HEK293T (cell line): ENCODE measurements around the gene ACOT9.

ENCODE experiments used
- CTCF ChIA-PET: fragments of 350-600 bp; formaldehyde crosslinking; extraction: SDS; loops from one replicate; lab custom pipeline; 2021; ENCODE audit warnings: antibody characterized with exemption, inconsistent platforms; lab: Yijun Ruan, JAX
- POLR2A ChIA-PET: fragments of 350-600 bp; formaldehyde crosslinking; extraction: SDS; loops from one replicate; lab custom pipeline; 2020; ENCODE audit warnings: antibody characterized with exemption, inconsistent platforms; lab: Yijun Ruan, JAX
- DNase-seq: peaks from one replicate; pipeline ENCODE4 v3.0.0; 2012; ENCODE audit warnings: mixed read lengths; ENCODE audit errors: extremely low spot score
- ARNT ChIP-seq: fragments of 450-650 bp; IDR thresholded peaks from 2 replicates; pipeline ENCODE4 v1.6.1; 2017; ENCODE audit warnings: mild to moderate bottlenecking
- BHLHE40 ChIP-seq: fragments of 450-650 bp; IDR thresholded peaks from 2 replicates; pipeline ENCODE4 v1.6.1; 2016; ENCODE audit warnings: mild to moderate bottlenecking, moderate library complexity, borderline replicate concordance
- CTBP1 ChIP-seq: fragments of 450-650 bp; IDR thresholded peaks from 2 replicates; pipeline ENCODE4 v1.6.1; 2016; ENCODE audit warnings: borderline replicate concordance
- ELF4 ChIP-seq: fragments of 450-650 bp; IDR thresholded peaks from 2 replicates; pipeline ENCODE4 v1.6.1; 2017; ENCODE audit warnings: antibody characterized with exemption
- FOXA1 ChIP-seq: fragments of 450-650 bp; IDR thresholded peaks from 2 replicates; pipeline ENCODE4 v1.6.1; 2016; ENCODE audit warnings: mild to moderate bottlenecking
- FOXK2 ChIP-seq: fragments of 450-650 bp; IDR thresholded peaks from 2 replicates; pipeline ENCODE4 v1.6.1; 2016; ENCODE audit warnings: mild to moderate bottlenecking
- FOXM1 ChIP-seq: fragments of 450-650 bp; IDR thresholded peaks from 2 replicates; pipeline ENCODE4 v1.6.1; 2017; ENCODE audit warnings: mild to moderate bottlenecking, borderline replicate concordance
- HDGF ChIP-seq: fragments of 450-650 bp; IDR thresholded peaks from 2 replicates; pipeline ENCODE4 v1.6.1; 2017; ENCODE audit warnings: antibody characterized with exemption, borderline replicate concordance
- L3MBTL2 ChIP-seq: fragments of 450-650 bp; conservative IDR thresholded peaks from 2 replicates; pipeline ENCODE4 v1.6.1; 2016; ENCODE audit warnings: mild to moderate bottlenecking
- LEF1 ChIP-seq: fragments of 450-650 bp; IDR thresholded peaks from 2 replicates; pipeline ENCODE4 v1.6.1; 2017; ENCODE audit warnings: mild to moderate bottlenecking, borderline replicate concordance
- NFRKB ChIP-seq: fragments of 450-650 bp; IDR thresholded peaks from 2 replicates; pipeline ENCODE4 v1.6.1; 2016; ENCODE audit warnings: mild to moderate bottlenecking, moderate library complexity
- SP1 ChIP-seq: fragments of 450-650 bp; IDR thresholded peaks from 2 replicates; pipeline ENCODE4 v1.6.1; 2017
- SUZ12 ChIP-seq: fragments of 450-650 bp; IDR thresholded peaks from 2 replicates; pipeline ENCODE4 v1.6.1; 2016; ENCODE audit warnings: mild to moderate bottlenecking
- TARDBP ChIP-seq: fragments of 450-650 bp; IDR thresholded peaks from 2 replicates; pipeline ENCODE4 v1.6.1; 2016
- ZNF384 ChIP-seq: fragments of 450-650 bp; IDR thresholded peaks from 2 replicates; pipeline ENCODE4 v1.6.1; 2016
- TF ChIP-seq, protein P1 (sequence below): fragments of 450-650 bp; IDR thresholded peaks from 2 replicates; pipeline ENCODE4 v1.6.1; 2016

The ACOT9 gene

DNA sequence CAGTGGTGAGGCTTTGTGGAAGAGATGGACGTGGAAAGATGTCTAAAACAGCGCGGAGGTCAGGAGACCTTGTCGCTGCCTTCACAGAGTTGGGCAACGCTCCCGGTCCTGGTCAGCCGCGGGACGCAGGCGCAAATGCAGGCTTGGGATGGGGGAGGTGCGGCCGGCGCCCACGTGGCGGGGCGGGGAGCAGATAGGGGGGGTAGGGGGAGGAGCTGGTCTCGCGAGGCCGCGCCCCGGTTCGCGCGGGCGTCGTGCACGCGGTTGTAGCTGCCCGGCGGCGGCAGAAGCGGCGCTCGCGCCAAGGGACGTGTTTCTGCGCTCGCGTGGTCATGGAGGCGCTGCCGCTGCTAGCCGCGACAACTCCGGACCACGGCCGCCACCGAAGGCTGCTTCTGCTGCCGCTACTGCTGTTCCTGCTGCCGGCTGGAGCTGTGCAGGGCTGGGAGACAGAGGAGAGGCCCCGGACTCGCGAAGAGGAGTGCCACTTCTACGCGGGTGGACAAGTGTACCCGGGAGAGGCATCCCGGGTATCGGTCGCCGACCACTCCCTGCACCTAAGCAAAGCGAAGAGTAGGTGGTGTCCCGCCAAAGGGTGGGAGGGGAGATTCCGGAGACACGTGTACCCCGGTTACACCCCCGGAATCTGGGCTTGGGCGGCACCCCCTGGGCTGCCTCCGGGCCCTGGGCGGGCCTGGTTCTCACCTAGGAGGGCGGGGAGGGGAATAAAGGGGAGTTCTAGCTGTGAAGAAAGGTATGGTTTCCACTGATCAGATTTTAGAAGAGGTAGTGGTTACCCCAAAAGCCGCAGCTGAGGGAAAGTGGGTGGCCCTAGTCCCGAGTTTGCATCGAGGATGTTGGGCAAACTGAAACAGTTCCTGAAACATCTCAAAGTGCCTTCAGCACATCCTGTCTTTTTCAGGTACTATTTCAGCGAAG is 75.6 kb downstream of the ACOT9 start, which contains the start of gene PRDX4:
Gene PRDX4, plus strand, starts transcription at position 255 of the 939 bp plus-strand sequence. Its CDS starts 78 bp downstream, at position 333.
- no peak for TF ChIP-seq HDGF
- TF ChIP-seq ELF4 = no peak
- no peak for TF ChIP-seq FOXK2
- TF ChIP-seq L3MBTL2 = peak; percentile 92
- CTCF ChIA-PET = interaction anchor here (0.5 to 1.1 kb wide), 2 partner anchors 16 to 39 kb away, joined by 3 to 5 read pairs; no protein-coding TSS in a partner anchor
- POLR2A ChIA-PET = interaction anchor here (0.6 to 0.7 kb wide), 2 partner anchors 11 to 173 kb away, joined by 3 read pairs; no protein-coding TSS in a partner anchor
- DNase-seq = peak; percentile 87

DNA sequence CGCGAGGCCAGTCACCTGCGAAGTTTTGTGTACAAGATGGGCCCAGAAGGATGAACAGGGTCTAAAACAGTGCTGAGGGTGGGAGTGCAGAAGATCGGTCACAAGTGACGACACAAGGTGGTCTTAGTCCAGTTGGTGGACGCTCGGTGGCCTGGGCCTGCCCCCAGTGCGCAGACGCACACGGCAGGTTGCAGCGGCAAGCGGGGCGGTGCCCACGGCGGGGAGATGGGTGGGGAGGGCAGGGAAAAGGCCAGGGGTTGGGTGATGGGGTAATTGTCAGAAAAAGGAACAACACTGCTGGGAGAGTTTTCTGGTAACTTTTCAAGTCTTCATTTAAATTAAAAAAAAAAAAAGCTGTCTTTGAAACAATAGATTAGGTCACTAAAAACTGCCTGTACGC is 76.8 kb downstream of the ACOT9 start:
- ChIA-PET POLR2A (interaction anchor here (0.9 kb wide), 1 partner anchor 117 kb away, joined by 4 read pairs; the partner anchor contains the start of gene SAT1), CTCF (interaction anchor here (0.6 kb wide), 1 partner anchor 473 kb away, joined by 3 read pairs; no protein-coding TSS in a partner anchor)
- DNase-seq = no peak
- TF ChIP-seq L3MBTL2 = no peak
- no peak for TF ChIP-seq FOXM1
- no peak for TF ChIP-seq ELF4
- TF ChIP-seq, protein P1, sequence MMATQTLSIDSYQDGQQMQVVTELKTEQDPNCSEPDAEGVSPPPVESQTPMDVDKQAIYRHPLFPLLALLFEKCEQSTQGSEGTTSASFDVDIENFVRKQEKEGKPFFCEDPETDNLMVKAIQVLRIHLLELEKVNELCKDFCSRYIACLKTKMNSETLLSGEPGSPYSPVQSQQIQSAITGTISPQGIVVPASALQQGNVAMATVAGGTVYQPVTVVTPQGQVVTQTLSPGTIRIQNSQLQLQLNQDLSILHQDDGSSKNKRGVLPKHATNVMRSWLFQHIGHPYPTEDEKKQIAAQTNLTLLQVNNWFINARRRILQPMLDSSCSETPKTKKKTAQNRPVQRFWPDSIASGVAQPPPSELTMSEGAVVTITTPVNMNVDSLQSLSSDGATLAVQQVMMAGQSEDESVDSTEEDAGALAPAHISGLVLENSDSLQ = no peak
- TF ChIP-seq HDGF = no peak
- no peak for TF ChIP-seq CTBP1
- no peak for TF ChIP-seq TARDBP
- TF ChIP-seq SUZ12 = no peak
- TF ChIP-seq FOXA1 = no peak
- no peak for TF ChIP-seq FOXK2
- no peak for TF ChIP-seq BHLHE40
- TF ChIP-seq ARNT = no peak
- TF ChIP-seq LEF1 = no peak
- no peak for TF ChIP-seq ZNF384

DNA sequence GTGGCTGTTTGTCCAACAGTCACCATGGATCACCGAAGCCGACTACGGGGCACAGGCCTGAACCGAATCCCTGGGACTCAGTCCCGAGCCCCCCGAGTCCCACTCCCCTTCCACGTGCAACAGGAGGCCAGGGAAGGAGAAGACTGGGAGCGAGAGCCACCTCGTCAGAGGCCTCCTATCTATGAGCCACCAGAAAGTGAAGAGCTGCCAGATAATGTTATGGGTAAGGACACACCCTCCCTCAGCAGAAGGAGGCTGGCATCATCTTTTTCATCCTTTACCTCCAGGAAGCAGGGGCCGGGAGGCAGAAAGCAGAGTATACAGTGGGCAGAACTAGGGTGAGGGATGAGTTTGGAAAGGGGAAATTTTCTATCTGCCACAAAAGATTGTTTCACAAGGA is 78.6 kb downstream of the ACOT9 start:
- no peak for TF ChIP-seq LEF1
- TF ChIP-seq, protein P1 = no peak
- no peak for TF ChIP-seq ELF4
- TF ChIP-seq HDGF = no peak
- TF ChIP-seq SUZ12 = no peak
- no peak for TF ChIP-seq FOXM1
- TF ChIP-seq TARDBP = no peak
- no peak for TF ChIP-seq ZNF384
- no peak for TF ChIP-seq SP1
- TF ChIP-seq ARNT = no peak
- no peak for TF ChIP-seq L3MBTL2
- ChIA-PET CTCF (no interaction called here), POLR2A (no interaction called here)
- no peak for DNase-seq

DNA sequence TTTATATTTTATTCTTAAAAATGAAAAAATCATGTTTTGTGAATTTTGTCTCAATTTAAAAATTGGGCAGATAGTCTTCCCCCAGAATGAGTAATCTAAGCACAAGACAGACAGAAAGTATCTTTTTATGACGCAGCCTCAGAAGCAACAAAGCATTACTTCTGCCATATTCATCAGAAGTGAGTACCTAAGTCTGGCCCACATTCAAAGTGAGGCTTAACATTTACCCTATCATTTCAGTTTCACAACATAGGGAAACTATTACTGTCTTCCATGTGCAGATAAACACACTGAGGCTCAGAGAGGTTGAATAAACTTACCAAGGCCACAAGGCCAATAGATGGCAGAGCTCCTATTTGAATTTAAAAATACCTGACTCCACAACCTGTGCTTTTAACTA is 80.2 kb downstream of the ACOT9 start:
- TF ChIP-seq FOXM1 (no peak), ELF4 (no peak), ARNT (no peak), SUZ12 (no peak), ZNF384 (no peak), SP1 (no peak), FOXK2 (no peak), NFRKB (no peak), BHLHE40 (no peak), L3MBTL2 (no peak), LEF1 (no peak), HDGF (no peak), FOXA1 (no peak), TARDBP (no peak), CTBP1 (no peak)
- TF ChIP-seq, protein P1 = no peak
- ChIA-PET POLR2A (no interaction called here), CTCF (no interaction called here)
- no peak for DNase-seq

DNA sequence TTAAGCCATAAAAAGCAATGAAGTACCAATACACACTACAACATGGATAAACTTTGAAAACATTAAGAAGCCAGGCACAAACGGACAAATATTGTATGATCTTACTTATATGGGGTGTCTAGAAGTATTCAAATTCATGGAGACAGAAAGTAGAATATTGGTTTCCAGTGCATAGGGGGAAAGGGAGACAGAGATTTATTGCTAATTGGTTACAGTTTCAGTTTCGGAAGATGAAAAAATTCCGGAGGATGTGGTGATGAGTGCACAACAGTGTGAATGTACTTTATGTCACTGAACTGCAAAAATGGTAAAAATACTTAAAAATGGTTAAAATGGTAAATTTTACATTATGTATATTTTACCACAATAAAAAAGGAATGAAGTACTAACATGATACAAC is 80.9 kb downstream of the ACOT9 start:
- CTCF ChIA-PET = no interaction called here
- DNase-seq = no peak
- TF ChIP-seq FOXM1 (no peak), LEF1 (no peak), NFRKB (no peak), FOXK2 (no peak), TARDBP (no peak), ELF4 (no peak), BHLHE40 (no peak), ARNT (no peak), SUZ12 (no peak), FOXA1 (no peak), L3MBTL2 (no peak), SP1 (no peak), ZNF384 (no peak), HDGF (no peak), CTBP1 (no peak)
- TF ChIP-seq, protein P1 = no peak
- POLR2A ChIA-PET = no interaction called here
